HL-60 (cell line): ENCODE data around the gene MAP3K20.
A peak's percentile ranks its signal among the peaks of the same experiment; 100 is the strongest.

Experiments
- DNase-seq, 2 experiments: peaks; one replicate each; pipeline ENCODE4 v3.0.0-alpha.2; 2010 to 2020; ENCODE audit warnings: low read depth in 1 of 2, low spot score in 1 of 2
- H3K27ac ChIP-seq: fragments of 250-450 bp; sonication (Bioruptor Pico); replicated peaks from 2 replicates; pipeline ENCODE4 v1.5.1; 2020; ENCODE audit warnings: mild to moderate bottlenecking, moderate library complexity
- H3K27me3 ChIP-seq: fragments of 250-450 bp; sonication (Bioruptor Pico); 2 replicates; pipeline ENCODE4 v1.5.1; 2021; ENCODE audit warnings: mild to moderate bottlenecking, moderate library complexity; ENCODE audit not compliant: insufficient read depth, poor library complexity, severe bottlenecking
- H3K4me3 ChIP-seq: replicated peaks from 2 replicates; pipeline ENCODE4 v1.5.1; 2011; ENCODE audit warnings: mild to moderate bottlenecking, control low read depth, low read length; ENCODE audit not compliant: insufficient read depth
- GABPA ChIP-seq: IDR thresholded peaks from 2 replicates; pipeline ENCODE4 v1.6.1; 2012; ENCODE audit warnings: low read depth
- POLR2AphosphoS5 ChIP-seq: IDR thresholded peaks from 2 replicates; pipeline ENCODE4 v1.6.1; 2012; ENCODE audit warnings: low read depth
- REST ChIP-seq: IDR thresholded peaks from 2 replicates; pipeline ENCODE4 v1.6.1; 2012; ENCODE audit warnings: low read depth; ENCODE audit not compliant: insufficient replicate concordance
- SPI1 ChIP-seq: IDR thresholded peaks from 2 replicates; pipeline ENCODE4 v1.6.1; 2012; ENCODE audit warnings: low read depth, mild to moderate bottlenecking, borderline replicate concordance
- long read RNA-seq: library from polyadenylated mRNA; unstranded; transcript quantifications from one replicate; pipeline ENCODE4 v2.0.0, GENCODE V29; 2020
- TF ChIP-seq, protein P1 (sequence below): IDR thresholded peaks from one replicate; pipeline ENCODE4 v1.5.1; 2011; ENCODE audit warnings: low read length, control low read depth, inconsistent platforms; ENCODE audit not compliant: insufficient read depth

The MAP3K20 gene
- long read RNA-seq, full-length matches to known transcripts = 130 of 162 reads
- long read RNA-seq, partial matches to known transcripts = 10 of 162 reads
- long read RNA-seq, other reads (novel, unspliced or antisense) = 22 of 162 reads

DNA sequence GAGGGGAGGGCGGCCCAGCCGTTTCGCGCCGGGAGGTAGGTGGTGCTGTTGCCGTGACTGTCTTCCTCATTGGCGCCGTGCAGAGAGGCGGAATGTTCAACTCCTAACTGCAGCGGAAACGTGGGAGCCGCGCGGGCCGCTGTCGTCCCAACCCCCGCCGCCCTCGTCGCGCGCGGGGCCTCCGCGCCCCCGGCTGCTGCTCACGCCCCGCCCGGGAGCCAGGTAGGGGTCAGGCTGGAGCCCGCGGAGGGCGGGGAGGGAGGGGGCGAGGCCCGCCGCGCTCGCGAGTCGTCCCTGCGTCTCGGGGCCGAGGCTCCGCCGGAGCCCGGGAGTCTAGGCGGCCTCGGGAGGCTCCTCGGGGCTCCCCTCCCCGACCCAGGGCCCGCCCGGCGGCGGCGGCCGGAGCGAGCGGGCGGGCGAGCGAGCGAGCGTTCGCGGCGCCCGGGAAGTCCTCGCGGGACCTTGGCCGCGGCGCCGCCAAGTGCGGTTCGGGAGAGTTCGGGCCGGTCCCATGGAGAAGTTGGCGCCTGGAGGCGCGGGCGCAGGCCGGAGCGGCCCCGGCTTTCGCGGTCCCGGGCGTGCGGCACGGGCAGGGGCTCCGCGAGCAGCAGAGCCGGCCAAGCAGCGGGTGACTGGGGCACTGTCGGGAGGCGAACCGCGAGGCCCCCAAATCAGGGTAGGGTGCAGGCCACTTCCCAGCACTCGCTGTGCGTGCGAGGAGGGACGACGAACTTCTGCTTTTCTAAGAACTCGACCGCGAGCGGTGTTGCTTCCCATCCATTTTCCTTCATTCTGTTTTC is at the start of gene MAP3K20:
MAP3K20 (plus strand) TSS at position 66 of the 800 bp plus-strand sequence. CDS start 15,186 bp downstream, outside the sequence.
- Histone ChIP-seq H3K27me3 (no peaks in the 10 kb centered on the region), H3K27ac (peak within 1 kb of the TSS; percentile 80), H3K4me3 (peak within 1 kb of the TSS; percentile 73)
- TF ChIP-seq REST = no peak
- TF ChIP-seq, protein P1, sequence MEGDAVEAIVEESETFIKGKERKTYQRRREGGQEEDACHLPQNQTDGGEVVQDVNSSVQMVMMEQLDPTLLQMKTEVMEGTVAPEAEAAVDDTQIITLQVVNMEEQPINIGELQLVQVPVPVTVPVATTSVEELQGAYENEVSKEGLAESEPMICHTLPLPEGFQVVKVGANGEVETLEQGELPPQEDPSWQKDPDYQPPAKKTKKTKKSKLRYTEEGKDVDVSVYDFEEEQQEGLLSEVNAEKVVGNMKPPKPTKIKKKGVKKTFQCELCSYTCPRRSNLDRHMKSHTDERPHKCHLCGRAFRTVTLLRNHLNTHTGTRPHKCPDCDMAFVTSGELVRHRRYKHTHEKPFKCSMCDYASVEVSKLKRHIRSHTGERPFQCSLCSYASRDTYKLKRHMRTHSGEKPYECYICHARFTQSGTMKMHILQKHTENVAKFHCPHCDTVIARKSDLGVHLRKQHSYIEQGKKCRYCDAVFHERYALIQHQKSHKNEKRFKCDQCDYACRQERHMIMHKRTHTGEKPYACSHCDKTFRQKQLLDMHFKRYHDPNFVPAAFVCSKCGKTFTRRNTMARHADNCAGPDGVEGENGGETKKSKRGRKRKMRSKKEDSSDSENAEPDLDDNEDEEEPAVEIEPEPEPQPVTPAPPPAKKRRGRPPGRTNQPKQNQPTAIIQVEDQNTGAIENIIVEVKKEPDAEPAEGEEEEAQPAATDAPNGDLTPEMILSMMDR = no peak
- peak; percentile 61 for TF ChIP-seq POLR2AphosphoS5
- TF ChIP-seq SPI1 = peak; percentile 72
- no peak for TF ChIP-seq GABPA
- DNase-seq = peak; percentile 48 to 81

DNA sequence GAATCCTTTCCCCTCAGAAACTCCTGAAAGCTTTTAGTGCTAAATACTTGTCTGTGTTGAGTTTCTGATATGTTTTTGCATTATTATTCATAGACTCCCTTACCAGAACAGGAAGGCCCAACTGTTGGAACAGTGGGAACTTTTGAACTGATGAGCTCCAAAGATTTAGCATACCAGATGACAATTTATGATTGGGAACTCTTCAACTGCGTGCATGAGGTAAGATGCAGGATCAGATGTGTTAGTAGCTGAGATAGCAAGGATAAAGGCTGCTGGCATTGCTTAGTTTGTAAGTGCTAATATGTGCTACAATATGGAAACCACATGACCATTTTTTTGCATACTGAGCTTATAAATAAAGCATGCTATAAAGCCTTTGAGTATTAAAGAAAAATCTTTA is 49.2 kb upstream of the MAP3K20 start:
- TF ChIP-seq SPI1 = no peak
- no peak for TF ChIP-seq REST
- TF ChIP-seq POLR2AphosphoS5 = no peak
- TF ChIP-seq GABPA = no peak
- TF ChIP-seq, protein P1 = no peak
- Histone ChIP-seq H3K4me3 (no peak overlapping the region), H3K27ac (no peak overlapping the region), H3K27me3 (no peaks in the 10 kb centered on the region)
- DNase-seq = no peak

DNA sequence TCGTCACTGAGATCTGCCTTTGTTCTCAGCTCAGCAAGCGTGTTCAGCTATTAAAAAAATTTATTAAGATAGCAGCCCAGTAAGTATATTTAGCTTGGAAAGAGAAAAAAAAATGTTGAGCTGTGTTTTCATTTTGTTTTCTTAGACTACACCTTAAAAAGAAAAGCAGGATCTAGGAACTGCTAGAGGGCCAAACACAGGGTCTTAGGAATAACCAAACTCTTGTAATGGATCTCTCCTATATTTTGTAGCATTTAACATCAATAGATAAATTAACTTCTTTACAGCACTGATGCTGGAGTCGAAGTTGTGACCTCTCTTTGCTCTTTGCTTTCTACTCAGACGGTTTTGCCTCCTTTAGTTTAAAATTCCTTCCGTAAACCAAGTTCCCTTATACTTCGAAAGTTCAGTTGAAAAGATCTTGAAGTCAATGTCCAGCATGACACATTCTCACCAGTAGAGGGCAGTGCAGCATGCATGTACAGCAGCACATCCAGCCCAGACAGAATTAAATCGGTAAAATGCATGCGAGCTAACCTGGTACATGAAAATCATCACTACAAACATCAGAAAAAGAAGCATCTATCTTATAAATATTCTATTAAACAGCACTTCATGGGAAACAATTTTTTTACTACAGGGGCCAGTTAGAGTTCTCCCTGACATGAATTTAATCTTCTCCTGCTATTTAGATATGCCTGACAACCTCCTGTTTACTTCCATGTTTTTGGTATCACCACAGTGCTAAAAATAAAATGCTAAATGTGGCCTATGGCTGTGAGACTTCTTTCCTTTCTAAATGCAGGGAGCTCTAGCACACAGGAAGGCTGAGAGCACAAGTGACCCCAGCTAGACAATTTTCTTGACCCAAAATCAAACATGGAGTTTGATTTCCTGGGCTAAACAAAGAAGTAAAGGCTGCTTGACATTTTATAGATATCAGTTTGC is 48.2 kb upstream of the MAP3K20 start:
- Histone ChIP-seq H3K27me3 (no peaks in the 10 kb centered on the region), H3K4me3 (no peak overlapping the region), H3K27ac (no peak overlapping the region)
- TF ChIP-seq, protein P1 = peak; percentile 88
- TF ChIP-seq SPI1 = no peak
- peak; percentile 74 to 82 for DNase-seq
